Common myeloid progenitor, CD34-positive (primary cell): ENCODE results near the gene CEACAM16.
A peak's percentile ranks its signal among the peaks of the same experiment; 100 is the strongest.

Source experiments
- CTCF ChIA-PET: fragments of 350-600 bp; sonication (Branson Sonifier 250); formaldehyde crosslinking; loops from one replicate; lab custom pipeline; 2021; ENCODE audit warnings: antibody characterized with exemption; lab: Charles Lee
- POLR2A ChIA-PET: fragments of 350-600 bp; sonication (Branson Sonifier 250); formaldehyde crosslinking; loops from one replicate; lab custom pipeline; 2021; ENCODE audit warnings: antibody characterized with exemption; lab: Charles Lee
- DNase-seq, 3 donors: peaks; one replicate each; pipeline versions ENCODE4 v3.0.0 to v3.0.0-alpha.2; 2013
- H3K27ac ChIP-seq, 2 experiments: 1 replicate in 1 of 2; 2 replicates in 1 of 2; pipeline ENCODE4 v1.7.0; 2013; ENCODE audit warnings: inconsistent platforms in 2 of 2, low read length in 2 of 2, mild to moderate bottlenecking in 2 of 2, low read depth in 1 of 2, moderate library complexity in 1 of 2; ENCODE audit not compliant: severe bottlenecking in 2 of 2, insufficient read depth in 1 of 2, poor library complexity in 1 of 2
- H3K27me3 ChIP-seq, 5 experiments: replicated peaks in 2 of 5; 1 replicate in 3 of 5; 2 replicates in 2 of 5; pipeline versions ENCODE4 v1.6.1 to v1.7.0; 2013; ENCODE audit warnings: low read length in 4 of 5, mild to moderate bottlenecking in 2 of 5, moderate library complexity in 2 of 5, inconsistent platforms in 1 of 5; ENCODE audit not compliant: insufficient read depth in 5 of 5, control insufficient read depth in 4 of 5
- H3K36me3 ChIP-seq, 4 experiments: 1 replicate in 2 of 4; 2 replicates in 2 of 4; pipeline versions ENCODE4 v1.6.1 to v1.7.0; 2013; ENCODE audit warnings: low read length in 3 of 4, control low read depth in 1 of 4, mild to moderate bottlenecking in 1 of 4; ENCODE audit not compliant: control insufficient read depth in 4 of 4, insufficient read depth in 4 of 4
- H3K4me1 ChIP-seq, 4 experiments: 1 replicate in 3 of 4; 2 replicates in 1 of 4; pipeline versions ENCODE4 v1.6.1 to v1.7.1; 2013; ENCODE audit warnings: low read length in 3 of 4, mild to moderate bottlenecking in 3 of 4, control low read depth in 1 of 4, inconsistent platforms in 1 of 4, moderate library complexity in 1 of 4; ENCODE audit not compliant: control insufficient read depth in 4 of 4, insufficient read depth in 4 of 4; ENCODE audit errors: control extremely low read depth in 1 of 4
- H3K4me3 ChIP-seq, 7 experiments: 1 replicate in 4 of 7; 2 replicates in 3 of 7; pipeline versions ENCODE4 v1.5.1 to v1.7.0; 2013; ENCODE audit warnings: mild to moderate bottlenecking in 7 of 7, low read length in 6 of 7, moderate library complexity in 6 of 7, inconsistent platforms in 2 of 7, low read depth in 2 of 7, control low read depth in 1 of 7; ENCODE audit not compliant: insufficient read depth in 4 of 7, control insufficient read depth in 1 of 7; ENCODE audit errors: extremely low read depth in 1 of 7
- H3K9me3 ChIP-seq, 5 experiments: 1 replicate in 4 of 5; 2 replicates in 1 of 5; pipeline versions ENCODE4 v1.6.1 to v1.7.1; 2013; ENCODE audit warnings: low read length in 4 of 5, mild to moderate bottlenecking in 2 of 5, inconsistent platforms in 1 of 5, low read depth in 1 of 5, moderate library complexity in 1 of 5; ENCODE audit not compliant: control insufficient read depth in 4 of 5, insufficient read depth in 2 of 5; ENCODE audit errors: control extremely low read depth in 1 of 5
- WGBS: methylation state at CpG from one replicate; pipeline ENCODE4 v1.1.5; 2013; ENCODE audit not compliant: insufficient coverage; 5-methylcytosine and 5-hydroxymethylcytosine counted together

The CEACAM16 gene

GRCh38 chr19:44729516-44730033, 30.6 kb downstream of the CEACAM16 start:
- POLR2A ChIA-PET, result interaction anchor here (0.6 kb wide), 1 partner anchor 1154 kb away, joined by 3 read pairs; no protein-coding TSS in a partner anchor
- Histone ChIP-seq H3K36me3 (no peaks in the 10 kb centered on the region), H3K4me3 (no peak overlapping the region), H3K4me1 (peaks cover 3 to 28% (median 18%) of the 10 kb centered on the region in 4 experiments), H3K27me3 (no peaks in the 10 kb centered on the region), H3K27ac (no peak overlapping the region), H3K9me3 (no peaks in the 10 kb centered on the region)
- CTCF ChIA-PET, result interaction anchor here (1.0 to 15.1 kb wide), 3 partner anchors 14 to 40 kb away, joined by 3 to 306 read pairs (median 20); no protein-coding TSS in a partner anchor
- peak in 1 of 3 donors; percentile 44 for DNase-seq
- 79% methylated on average over 6 of the region's 8 CpGs for whole genome bisulfite sequencing

DNA sequence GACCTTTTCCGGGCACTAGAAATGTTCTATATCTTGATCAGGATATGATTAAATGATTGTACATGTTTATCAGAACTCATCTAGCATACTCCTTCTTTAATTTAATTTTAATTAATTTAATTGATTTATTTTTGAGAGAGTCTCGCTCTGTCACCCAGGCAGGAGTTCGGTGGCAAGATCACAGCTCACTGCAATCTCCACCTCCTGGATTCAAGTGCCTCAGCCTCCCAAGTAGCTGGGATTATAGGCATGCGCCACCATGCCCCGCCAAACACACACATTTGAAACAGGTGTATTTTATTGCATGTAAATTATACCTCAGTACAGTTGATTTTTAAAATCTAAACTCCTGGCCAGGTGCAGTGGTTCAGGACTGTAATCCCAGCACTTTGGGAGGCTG, 32.1 kb downstream of the CEACAM16 start:
- no peaks in the 10 kb centered on the region for H3K36me3 ChIP-seq
- POLR2A ChIA-PET, result interaction anchor here (0.7 kb wide), 1 partner anchor 23 kb away, joined by 3 read pairs; no protein-coding TSS in a partner anchor
- DNase-seq, result no peak
- no peak overlapping the region for H3K27ac ChIP-seq
- CTCF ChIA-PET, result interaction anchor here (15.1 kb wide), 1 partner anchor 39 kb away, joined by 306 read pairs; no protein-coding TSS in a partner anchor
- H3K4me3 ChIP-seq, result no peak overlapping the region
- peaks cover 0 to 16% (median 6%) of the 10 kb centered on the region in 4 experiments for H3K4me1 ChIP-seq
- no peaks in the 10 kb centered on the region for H3K27me3 ChIP-seq
- no peaks in the 10 kb centered on the region for H3K9me3 ChIP-seq
- WGBS, result 93% methylated on average over 2 of the region's 5 CpGs

GRCh38 chr19:44731622-44732021, 32.7 kb downstream of the CEACAM16 start:
- ChIA-PET POLR2A (interaction anchor here (0.6 to 0.7 kb wide), 2 partner anchors 21 to 23 kb away, joined by 3 read pairs; no protein-coding TSS in a partner anchor), CTCF (interaction anchor here (15.1 kb wide), 1 partner anchor 38 kb away, joined by 306 read pairs; no protein-coding TSS in a partner anchor)
- no peak for DNase-seq

DNA sequence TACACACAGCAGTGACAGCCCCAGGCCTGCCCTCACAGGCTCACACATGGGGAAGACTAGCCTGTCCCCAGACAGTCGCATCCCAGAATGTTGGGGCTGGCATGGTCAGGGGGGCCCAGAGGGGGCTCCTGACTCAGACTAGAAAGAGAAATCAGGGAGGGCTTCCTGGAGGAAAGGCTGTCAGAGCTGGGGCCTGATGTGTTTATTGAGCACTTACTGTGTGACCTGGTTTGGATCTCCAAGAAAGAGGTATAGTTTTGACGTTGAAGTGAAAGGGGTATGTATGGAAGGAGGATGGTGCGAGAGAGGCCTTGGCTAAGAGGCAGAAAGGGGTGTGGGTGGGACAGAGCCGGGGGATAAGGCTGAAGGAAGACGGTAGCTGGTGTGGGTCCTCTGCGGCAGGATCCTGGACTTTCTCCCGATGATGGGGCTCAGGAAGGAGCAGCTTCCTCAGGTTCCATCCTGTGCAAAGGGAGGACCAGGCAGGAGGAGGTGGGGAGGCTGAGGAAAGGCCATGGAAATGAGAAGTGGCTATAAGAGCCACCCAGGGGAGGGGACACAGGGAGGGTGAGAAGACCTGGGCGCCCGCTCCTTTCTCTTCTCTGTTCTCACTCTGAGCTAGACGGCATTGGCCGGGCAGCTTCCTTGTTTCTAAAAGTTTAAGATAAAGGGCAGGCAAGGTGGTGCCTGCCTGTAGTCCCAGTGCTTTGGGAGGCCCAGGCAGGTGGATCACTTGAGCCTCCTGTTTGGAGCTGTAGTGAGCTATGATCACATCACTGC, 33.5 kb downstream of the CEACAM16 start:
- 85% methylated on average over 8 of the region's 11 CpGs for WGBS
- H3K4me1 ChIP-seq, result peaks cover 2 to 22% (median 7%) of the 10 kb centered on the region in 4 experiments
- H3K4me3 ChIP-seq, result no peak overlapping the region
- DNase-seq, result no peak
- no peak overlapping the region for H3K27ac ChIP-seq
- no peaks in the 10 kb centered on the region for H3K27me3 ChIP-seq
- ChIA-PET CTCF (interaction anchor here (0.9 to 15.1 kb wide), 3 partner anchors 9 to 38 kb away, joined by 4 to 306 read pairs (median 32); no protein-coding TSS in a partner anchor), POLR2A (interaction anchor here (0.6 kb wide), 2 partner anchors 9 to 20 kb away, joined by 3 read pairs; no protein-coding TSS in a partner anchor)
- H3K36me3 ChIP-seq, result no peaks in the 10 kb centered on the region
- H3K9me3 ChIP-seq, result no peaks in the 10 kb centered on the region

More at GRCh38 chr19:44731622-44732021, 32.7 kb downstream of the CEACAM16 start:
- 96% methylated on average over 3 of the region's 5 CpGs for WGBS
- H3K9me3 ChIP-seq, result no peaks in the 10 kb centered on the region
- H3K4me1 ChIP-seq, result peaks cover 0 to 15% (median 5%) of the 10 kb centered on the region in 4 experiments
- no peak overlapping the region for H3K27ac ChIP-seq
- H3K4me3 ChIP-seq, result no peak overlapping the region
- H3K36me3 ChIP-seq, result no peaks in the 10 kb centered on the region
- H3K27me3 ChIP-seq, result no peaks in the 10 kb centered on the region

- H3K27me3 ChIP-seq, result no peaks in the 10 kb centered on the region
- no peak for DNase-seq
- no peaks in the 10 kb centered on the region for H3K36me3 ChIP-seq
- 38% methylated on average over 1 of the region's 1 CpG for WGBS
- no peaks in the 10 kb centered on the region for H3K9me3 ChIP-seq
- CTCF ChIA-PET, result interaction anchor here (5.3 to 15.1 kb wide), 2 partner anchors 11 to 36 kb away, joined by 32 to 306 read pairs; no protein-coding TSS in a partner anchor
- H3K4me1 ChIP-seq, result peaks cover 11 to 34% (median 14%) of the 10 kb centered on the region in 4 experiments
- H3K4me3 ChIP-seq, result no peak overlapping the region
- POLR2A ChIA-PET, result no interaction called here
- no peak overlapping the region for H3K27ac ChIP-seq
Observed at GRCh38 chr19:44734357-44734756, 35.4 kb downstream of the CEACAM16 start.

- H3K4me1 ChIP-seq, result peaks cover 11 to 31% (median 16%) of the 10 kb centered on the region in 4 experiments
Observed at GRCh38 chr19:44735011-44735410, 36.1 kb downstream of the CEACAM16 start.

More at GRCh38 chr19:44735011-44735410, 36.1 kb downstream of the CEACAM16 start:
- no peak for DNase-seq
- ChIA-PET CTCF (interaction anchor here (5.3 to 15.1 kb wide), 2 partner anchors 12 to 35 kb away, joined by 32 to 306 read pairs; no protein-coding TSS in a partner anchor), POLR2A (no interaction called here)
- H3K36me3 ChIP-seq, result no peaks in the 10 kb centered on the region
- H3K9me3 ChIP-seq, result no peaks in the 10 kb centered on the region
- no peak overlapping the region for H3K27ac ChIP-seq
- H3K27me3 ChIP-seq, result no peaks in the 10 kb centered on the region
- WGBS, result 80% methylated on average over 2 of the region's 5 CpGs
- no peak overlapping the region for H3K4me3 ChIP-seq
